Measurements from ENCODE around the gene SGPL1.

SGPL1 gene

DNA sequence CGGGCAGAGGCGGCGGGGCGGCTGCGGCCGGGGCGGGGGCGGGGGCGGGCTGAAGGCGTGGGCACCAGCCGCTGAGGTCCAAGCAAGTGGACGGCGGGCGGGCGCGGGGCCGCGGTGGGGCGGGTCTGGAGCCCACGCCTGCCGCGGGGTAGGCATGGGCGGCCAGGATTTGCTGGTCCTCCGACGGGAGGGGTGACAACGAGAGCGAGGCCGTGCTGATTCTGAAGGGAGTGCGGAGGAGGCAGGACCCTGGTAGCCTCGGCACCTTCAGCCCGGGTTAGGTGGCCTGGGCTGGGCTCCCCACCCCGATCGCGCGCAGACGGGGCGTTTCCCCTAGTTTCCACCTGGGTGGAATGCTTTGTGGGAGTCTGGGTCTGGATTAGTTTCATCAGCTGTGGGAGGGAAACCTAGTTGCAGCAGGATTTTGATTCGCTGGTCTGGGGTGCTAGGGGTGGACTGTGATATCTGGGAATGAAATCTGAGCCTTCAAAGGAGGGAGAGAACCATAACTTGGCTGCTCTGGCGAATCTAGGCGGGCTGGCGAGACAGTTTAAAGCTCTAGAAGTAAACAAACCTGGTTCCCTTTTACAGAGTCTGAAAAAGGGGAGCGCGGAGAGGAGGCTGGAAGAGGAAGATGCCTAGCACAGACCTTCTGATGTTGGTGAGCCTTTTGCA lies 609 bp downstream of the SGPL1 start:
- H3K4me3 ChIP-seq (ENCODE audit: low read depth, low read length): peak overlapping the region; percentile 76
- TF ChIP-seq, protein P1, sequence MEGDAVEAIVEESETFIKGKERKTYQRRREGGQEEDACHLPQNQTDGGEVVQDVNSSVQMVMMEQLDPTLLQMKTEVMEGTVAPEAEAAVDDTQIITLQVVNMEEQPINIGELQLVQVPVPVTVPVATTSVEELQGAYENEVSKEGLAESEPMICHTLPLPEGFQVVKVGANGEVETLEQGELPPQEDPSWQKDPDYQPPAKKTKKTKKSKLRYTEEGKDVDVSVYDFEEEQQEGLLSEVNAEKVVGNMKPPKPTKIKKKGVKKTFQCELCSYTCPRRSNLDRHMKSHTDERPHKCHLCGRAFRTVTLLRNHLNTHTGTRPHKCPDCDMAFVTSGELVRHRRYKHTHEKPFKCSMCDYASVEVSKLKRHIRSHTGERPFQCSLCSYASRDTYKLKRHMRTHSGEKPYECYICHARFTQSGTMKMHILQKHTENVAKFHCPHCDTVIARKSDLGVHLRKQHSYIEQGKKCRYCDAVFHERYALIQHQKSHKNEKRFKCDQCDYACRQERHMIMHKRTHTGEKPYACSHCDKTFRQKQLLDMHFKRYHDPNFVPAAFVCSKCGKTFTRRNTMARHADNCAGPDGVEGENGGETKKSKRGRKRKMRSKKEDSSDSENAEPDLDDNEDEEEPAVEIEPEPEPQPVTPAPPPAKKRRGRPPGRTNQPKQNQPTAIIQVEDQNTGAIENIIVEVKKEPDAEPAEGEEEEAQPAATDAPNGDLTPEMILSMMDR (IDR thresholded peaks at IDR 0.05; ENCODE audit: low read depth, low read length, missing control alignments): no peak
- in situ Hi-C loops (cut with HindIII; ENCODE audit: low sequenced_read_pairs): no loop called here
- DNase-seq (ENCODE audit: low read depth): peak; percentile 86

DNA sequence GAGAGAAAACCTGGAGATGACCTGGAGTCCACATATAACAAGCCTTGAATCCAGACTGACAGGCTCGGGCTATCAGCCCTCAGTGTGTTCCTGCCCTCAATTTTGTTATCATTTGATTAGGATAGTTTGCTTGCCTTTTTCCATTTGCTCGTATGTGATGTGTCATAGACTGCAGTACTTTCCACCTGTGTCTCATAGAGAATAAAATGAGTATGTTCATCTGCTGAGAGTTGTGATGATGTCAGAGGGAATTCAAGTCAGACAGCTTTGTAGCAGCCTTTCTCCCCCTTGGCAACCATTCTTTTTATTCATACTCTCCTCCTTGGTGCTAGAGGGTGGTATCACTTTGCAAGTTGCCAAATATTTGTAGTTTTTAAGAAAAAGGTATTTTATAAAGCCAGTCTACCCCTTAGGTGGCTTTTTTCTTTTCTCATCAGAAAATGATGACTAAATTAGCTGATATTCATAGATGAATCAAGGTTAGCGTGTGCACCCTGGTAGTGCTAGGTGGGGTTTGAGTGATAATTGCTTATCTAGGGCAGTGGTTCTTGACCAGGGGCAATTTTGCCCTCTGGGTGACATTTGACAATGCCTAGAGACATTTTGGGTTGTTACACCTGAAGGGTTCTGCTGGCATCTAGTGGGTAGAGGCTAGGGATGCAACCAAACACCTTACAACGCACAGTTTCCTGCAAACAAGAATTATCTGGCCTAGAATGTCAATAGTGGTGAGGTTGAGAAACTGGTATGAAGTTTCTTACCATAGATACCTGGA lies 5.4 kb downstream of the SGPL1 start:
- no peak for DNase-seq (ENCODE audit: low read depth)
- H3K4me3 ChIP-seq (ENCODE audit: low read depth, low read length): no peak overlapping the region
- TF ChIP-seq, protein P1 (IDR thresholded peaks at IDR 0.05; ENCODE audit: low read depth, low read length, missing control alignments): no peak
- in situ Hi-C loops (cut with HindIII; ENCODE audit: low sequenced_read_pairs): no loop called here

DNA sequence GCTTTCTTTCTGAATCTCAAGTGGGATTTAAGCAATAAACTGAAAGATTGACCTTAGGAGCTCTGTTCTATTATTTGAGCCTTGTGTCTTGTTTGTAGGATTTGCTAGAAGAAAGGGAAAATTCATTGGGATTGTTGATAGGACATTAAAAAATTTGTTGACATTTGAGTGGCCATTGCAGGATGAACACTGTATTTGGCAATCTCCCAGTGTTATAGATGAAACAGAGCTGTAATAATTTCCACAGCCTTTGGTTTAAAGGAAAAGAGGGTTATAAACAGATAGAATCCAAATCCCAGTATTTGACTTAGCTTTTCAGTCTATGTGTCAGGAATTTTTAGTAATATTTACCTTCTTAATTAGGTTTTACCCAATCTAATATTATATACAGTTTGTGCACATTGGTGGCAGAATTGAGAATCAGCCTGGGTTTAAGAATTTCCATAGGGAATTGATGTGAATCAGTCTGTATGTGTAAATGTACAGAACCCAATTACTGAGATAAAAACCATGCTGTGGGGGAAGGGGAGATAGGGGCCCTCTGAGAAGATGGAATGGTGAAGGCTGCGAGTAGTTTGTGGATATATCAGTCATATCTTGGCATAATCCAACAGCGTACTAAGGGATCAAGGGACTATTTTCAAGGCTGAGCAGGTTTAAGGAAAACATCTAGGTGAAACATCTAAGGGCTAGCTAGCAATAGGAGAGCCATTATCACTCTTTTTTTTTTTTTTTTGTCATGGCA lies 6.5 kb downstream of the SGPL1 start:
- H3K4me3 ChIP-seq (ENCODE audit: low read depth, low read length): no peak overlapping the region
- TF ChIP-seq, protein P1 (IDR thresholded peaks at IDR 0.05; ENCODE audit: low read depth, low read length, missing control alignments): no peak
- in situ Hi-C loops (cut with HindIII; ENCODE audit: low sequenced_read_pairs): no loop called here
- no peak for DNase-seq (ENCODE audit: low read depth)

GRCh38 chr10:70827086-70827757 lies 11.5 kb downstream of the SGPL1 start:
- in situ Hi-C loops (cut with HindIII; ENCODE audit: low sequenced_read_pairs): no loop called here
- no peak overlapping the region for H3K4me3 ChIP-seq (ENCODE audit: low read depth, low read length)
- DNase-seq (ENCODE audit: low read depth): no peak
- TF ChIP-seq, protein P1 (IDR thresholded peaks at IDR 0.05; ENCODE audit: low read depth, low read length, missing control alignments): no peak

- H3K4me3 ChIP-seq (ENCODE audit: low read depth, low read length): no peak overlapping the region
- no peak for DNase-seq (ENCODE audit: low read depth)
- in situ Hi-C loops (cut with HindIII; ENCODE audit: low sequenced_read_pairs): no loop called here
- TF ChIP-seq, protein P1 (IDR thresholded peaks at IDR 0.05; ENCODE audit: low read depth, low read length, missing control alignments): no peak
Measured at GRCh38 chr10:70828923-70829322, 13.2 kb downstream of the SGPL1 start.

- H3K4me3 ChIP-seq (ENCODE audit: low read depth, low read length): no peak overlapping the region
- TF ChIP-seq, protein P1 (IDR thresholded peaks at IDR 0.05; ENCODE audit: low read depth, low read length, missing control alignments): no peak
- DNase-seq (ENCODE audit: low read depth): no peak
- in situ Hi-C loops (cut with HindIII; ENCODE audit: low sequenced_read_pairs): no loop called here
Measured at GRCh38 chr10:70829543-70829942, 13.8 kb downstream of the SGPL1 start.

All from astrocyte of the cerebellum (primary cell).